ENCODE results near the gene FHL5. TPM values are rescaled to one million over a fixed set of nuclear protein-coding genes. Genes with fewer than 3 reads are reported as not detected.

Gene FHL5
- total RNA-seq, 4 donors from 2014 or later, result 11.4 to 36.3 (median 12.1) TPM

- no peak overlapping the region for H3K27ac ChIP-seq
- no peak for ATAC-seq
- no peaks in the 10 kb centered on the region for H3K4me1 ChIP-seq
- no peaks in the 10 kb centered on the region for H3K36me3 ChIP-seq
- 60 to 64% methylated on average over 1 to 2 of the region's 2 CpGs for WGBS, 2 donors (ENCODE audit: low coverage in 1 of 2)
- H3K9me3 ChIP-seq, result no peaks in the 10 kb centered on the region
- TF ChIP-seq POLR2A (IDR thresholded peaks at IDR 0.05), result no peak
- TF ChIP-seq EP300 (IDR thresholded peaks at IDR 0.05), result no peak
- TF ChIP-seq POLR2AphosphoS5 (IDR thresholded peaks at IDR 0.05), result no peak
- TF ChIP-seq, protein P1, sequence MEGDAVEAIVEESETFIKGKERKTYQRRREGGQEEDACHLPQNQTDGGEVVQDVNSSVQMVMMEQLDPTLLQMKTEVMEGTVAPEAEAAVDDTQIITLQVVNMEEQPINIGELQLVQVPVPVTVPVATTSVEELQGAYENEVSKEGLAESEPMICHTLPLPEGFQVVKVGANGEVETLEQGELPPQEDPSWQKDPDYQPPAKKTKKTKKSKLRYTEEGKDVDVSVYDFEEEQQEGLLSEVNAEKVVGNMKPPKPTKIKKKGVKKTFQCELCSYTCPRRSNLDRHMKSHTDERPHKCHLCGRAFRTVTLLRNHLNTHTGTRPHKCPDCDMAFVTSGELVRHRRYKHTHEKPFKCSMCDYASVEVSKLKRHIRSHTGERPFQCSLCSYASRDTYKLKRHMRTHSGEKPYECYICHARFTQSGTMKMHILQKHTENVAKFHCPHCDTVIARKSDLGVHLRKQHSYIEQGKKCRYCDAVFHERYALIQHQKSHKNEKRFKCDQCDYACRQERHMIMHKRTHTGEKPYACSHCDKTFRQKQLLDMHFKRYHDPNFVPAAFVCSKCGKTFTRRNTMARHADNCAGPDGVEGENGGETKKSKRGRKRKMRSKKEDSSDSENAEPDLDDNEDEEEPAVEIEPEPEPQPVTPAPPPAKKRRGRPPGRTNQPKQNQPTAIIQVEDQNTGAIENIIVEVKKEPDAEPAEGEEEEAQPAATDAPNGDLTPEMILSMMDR (IDR thresholded peaks at IDR 0.05), result no peak
- peaks cover 13% of the 10 kb centered on the region for H3K27me3 ChIP-seq
- H3K4me3 ChIP-seq, result no peak overlapping the region
These were observed 89.6 kb downstream of the FHL5 start for GRCh38 chr6:96652552-96652951.

DNA sequence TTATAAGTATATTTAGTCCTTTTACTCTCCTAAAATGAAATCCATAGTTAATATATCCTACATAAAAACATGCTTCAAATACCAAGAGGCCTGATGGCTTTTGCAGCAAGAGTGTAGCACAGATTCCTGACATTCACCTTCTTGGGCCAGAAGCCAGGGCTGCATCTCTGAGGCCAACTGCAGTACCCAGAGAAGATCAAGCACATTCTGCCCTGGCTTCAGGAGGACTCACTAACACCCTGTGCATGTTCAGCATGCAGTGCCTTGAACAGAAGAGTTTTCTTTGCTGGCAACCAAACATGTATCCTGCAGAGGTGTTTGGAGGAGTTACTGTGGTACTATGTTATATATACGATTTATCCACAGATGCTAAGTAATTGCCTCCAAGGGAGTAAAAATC is 90.3 kb downstream of the FHL5 start:
- Histone ChIP-seq H3K36me3 (no peaks in the 10 kb centered on the region), H3K9me3 (no peaks in the 10 kb centered on the region), H3K4me3 (no peak overlapping the region), H3K27ac (no peak overlapping the region), H3K4me1 (no peaks in the 10 kb centered on the region), H3K27me3 (peaks cover 16% of the 10 kb centered on the region)
- ATAC-seq, result no peak
- TF ChIP-seq EP300 (IDR thresholded peaks at IDR 0.05) (no peak), POLR2A (IDR thresholded peaks at IDR 0.05) (no peak), POLR2AphosphoS5 (IDR thresholded peaks at IDR 0.05) (no peak)
- TF ChIP-seq, protein P1 (IDR thresholded peaks at IDR 0.05), result no peak
- whole genome bisulfite sequencing, 2 donors (ENCODE audit: low coverage in 1 of 2), result 100% methylated on average over 1 of the region's 1 CpG

- TF ChIP-seq POLR2AphosphoS5 (IDR thresholded peaks at IDR 0.05) (no peak), EP300 (IDR thresholded peaks at IDR 0.05) (no peak), POLR2A (IDR thresholded peaks at IDR 0.05) (no peak)
- TF ChIP-seq, protein P1 (IDR thresholded peaks at IDR 0.05), result no peak
- Histone ChIP-seq H3K36me3 (no peaks in the 10 kb centered on the region), H3K27me3 (peaks cover 11% of the 10 kb centered on the region), H3K9me3 (no peaks in the 10 kb centered on the region), H3K4me1 (no peaks in the 10 kb centered on the region), H3K4me3 (no peak overlapping the region), H3K27ac (no peak overlapping the region)
- ATAC-seq, result no peak
- 93% methylated on average over 1 of the region's 1 CpG; no CpG with 5 or more reads in 1 of the 2 donors for WGBS, 2 donors (ENCODE audit: low coverage in 1 of 2)
These were observed 93.6 kb downstream of the FHL5 start for GRCh38 chr6:96656567-96656966.

DNA sequence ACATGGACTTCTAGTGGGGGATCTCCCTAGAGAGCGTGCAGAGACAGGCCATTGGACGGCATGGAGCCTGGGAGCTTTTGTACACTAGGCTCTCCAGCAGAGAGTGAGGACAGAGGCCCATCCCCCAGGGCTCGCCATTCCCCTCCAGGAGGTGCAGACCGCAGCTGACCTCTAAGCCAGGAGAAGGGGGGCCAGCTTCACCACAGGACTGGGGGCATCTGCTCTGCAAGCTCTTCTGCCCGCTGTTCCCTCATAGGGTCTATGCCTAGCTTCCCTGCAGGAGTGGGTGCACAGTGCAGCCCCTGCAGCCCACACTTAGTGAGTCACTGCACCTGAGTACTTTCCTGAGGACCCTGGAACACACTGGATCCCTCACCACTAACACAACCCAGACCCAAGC is 94.4 kb downstream of the FHL5 start:
- ATAC-seq, result no peak
- peaks cover 11% of the 10 kb centered on the region for H3K27me3 ChIP-seq
- WGBS, 2 donors (ENCODE audit: low coverage in 1 of 2), result 46% methylated on average over 4 of the region's 5 CpGs; no CpG with 5 or more reads in 1 of the 2 donors

More for the DNA sequence above, 94.4 kb downstream of the FHL5 start:
- Histone ChIP-seq H3K27ac (no peak overlapping the region), H3K4me1 (no peaks in the 10 kb centered on the region), H3K36me3 (no peaks in the 10 kb centered on the region), H3K9me3 (no peaks in the 10 kb centered on the region), H3K4me3 (no peak overlapping the region)
- no peak for TF ChIP-seq POLR2A (IDR thresholded peaks at IDR 0.05)
- no peak for TF ChIP-seq EP300 (IDR thresholded peaks at IDR 0.05)
- TF ChIP-seq, protein P1 (IDR thresholded peaks at IDR 0.05), result no peak
- TF ChIP-seq POLR2AphosphoS5 (IDR thresholded peaks at IDR 0.05), result no peak

All from gastroesophageal sphincter (tissue), 4 donors.